GM18520 (cell line): ENCODE results near the gene DPP6.
"Not testable (repeated sequence)": the region's sequence is repeated elsewhere in the genome, so short reads cannot be mapped to it uniquely, and the experiment has no call there.

ENCODE experiments used
- ATAC-seq: cut with Tn5 transposase; IDR thresholded peaks from one replicate; pipeline ENCODE4 v1.9.1; 2021; ENCODE audit not compliant: unreplicated experiment

Gene DPP6

GRCh38 chr7:154646126-154647013 is 594.2 kb downstream of the DPP6 start:
- no peak for ATAC-seq

- no peak for ATAC-seq
Observed at GRCh38 chr7:154647625-154648024, 595.4 kb downstream of the DPP6 start.

GRCh38 chr7:154649015-154649414 is 596.8 kb downstream of the DPP6 start:
- ATAC-seq, result no peak

- ATAC-seq, result no peak
Observed at GRCh38 chr7:154649434-154649833, 597.2 kb downstream of the DPP6 start.

DNA sequence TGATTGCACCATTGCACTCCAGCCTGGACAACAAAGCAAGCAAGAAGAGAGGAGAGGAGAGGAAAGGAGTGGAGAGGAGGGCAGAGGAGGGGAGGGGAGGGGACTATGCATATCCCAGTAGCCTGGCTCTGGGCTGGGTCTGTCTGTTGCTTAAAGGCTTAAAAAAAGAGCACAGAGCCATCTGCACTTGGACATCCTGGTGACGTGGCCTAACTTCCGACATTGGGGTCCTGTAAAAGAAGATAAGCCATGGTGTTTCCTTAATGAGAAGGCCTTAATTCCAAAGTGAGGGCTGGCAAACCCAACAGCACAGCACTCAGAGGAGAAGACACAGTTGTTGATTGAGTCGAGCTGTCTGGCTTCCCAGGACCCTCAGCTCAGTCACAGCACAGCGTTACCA is 598.1 kb downstream of the DPP6 start:
- no peak for ATAC-seq

- no peak for ATAC-seq
Observed at GRCh38 chr7:154651501-154651900, 599.3 kb downstream of the DPP6 start.

- ATAC-seq, result no peak
Observed at GRCh38 chr7:154652564-154652963, 600.4 kb downstream of the DPP6 start.

DNA sequence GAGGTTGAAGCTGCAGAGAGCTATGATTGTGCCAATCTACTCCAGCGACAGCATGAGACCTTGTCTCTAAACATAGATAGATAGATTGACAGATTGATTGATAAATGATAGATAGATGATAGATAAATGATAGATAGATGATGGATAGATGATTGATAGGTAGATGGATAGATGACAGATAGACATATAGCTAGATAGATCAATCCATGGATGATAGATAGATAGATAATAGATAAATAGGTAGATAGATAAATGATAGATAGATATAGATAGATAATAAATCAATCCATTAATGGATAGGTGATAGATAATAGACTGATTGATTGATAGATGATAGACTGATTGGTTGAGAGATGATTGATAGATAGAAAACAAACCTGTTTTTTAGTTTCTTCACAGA is 601.1 kb downstream of the DPP6 start:
- no peak for ATAC-seq

DNA sequence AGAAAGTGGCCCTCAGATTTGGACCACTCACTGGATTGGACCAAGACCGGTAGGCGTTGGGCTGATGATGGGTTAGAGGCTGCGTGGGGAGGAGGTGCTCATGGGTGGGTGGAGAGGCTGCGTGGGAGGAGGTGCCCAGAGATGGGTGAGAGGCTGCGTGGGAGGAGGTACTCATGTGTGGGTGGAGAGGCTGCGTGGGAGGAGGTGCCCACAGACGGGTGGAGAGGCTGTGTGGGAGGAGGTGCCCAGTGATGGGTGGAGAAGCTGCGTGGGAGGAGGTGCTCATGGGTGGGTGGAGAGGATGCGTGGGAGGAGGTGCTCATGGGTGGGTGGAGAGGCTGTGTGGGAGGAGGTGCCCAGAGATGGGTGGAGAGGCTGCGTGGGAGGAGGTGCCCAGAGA is 604.4 kb downstream of the DPP6 start:
- no peak for ATAC-seq

DNA sequence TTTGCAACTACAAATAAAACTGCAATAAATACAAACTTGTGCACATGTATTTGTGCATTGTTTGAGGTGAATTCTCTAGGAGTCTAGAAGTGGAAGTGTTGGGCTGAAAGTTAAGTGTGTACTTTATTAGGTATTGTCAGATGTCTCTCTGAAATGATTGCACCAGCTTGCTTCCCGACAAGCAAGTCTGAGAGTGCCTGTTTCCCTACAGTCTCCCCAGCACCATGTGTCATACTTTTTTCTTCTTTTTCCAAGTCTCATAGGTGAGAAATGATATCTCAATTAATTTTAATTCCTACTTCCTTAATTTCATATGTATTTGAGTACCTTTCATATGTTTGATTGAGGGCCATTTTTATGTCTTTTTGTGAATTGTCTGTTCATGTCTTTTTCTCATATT is 614.6 kb downstream of the DPP6 start:
- ATAC-seq, result no peak

DNA sequence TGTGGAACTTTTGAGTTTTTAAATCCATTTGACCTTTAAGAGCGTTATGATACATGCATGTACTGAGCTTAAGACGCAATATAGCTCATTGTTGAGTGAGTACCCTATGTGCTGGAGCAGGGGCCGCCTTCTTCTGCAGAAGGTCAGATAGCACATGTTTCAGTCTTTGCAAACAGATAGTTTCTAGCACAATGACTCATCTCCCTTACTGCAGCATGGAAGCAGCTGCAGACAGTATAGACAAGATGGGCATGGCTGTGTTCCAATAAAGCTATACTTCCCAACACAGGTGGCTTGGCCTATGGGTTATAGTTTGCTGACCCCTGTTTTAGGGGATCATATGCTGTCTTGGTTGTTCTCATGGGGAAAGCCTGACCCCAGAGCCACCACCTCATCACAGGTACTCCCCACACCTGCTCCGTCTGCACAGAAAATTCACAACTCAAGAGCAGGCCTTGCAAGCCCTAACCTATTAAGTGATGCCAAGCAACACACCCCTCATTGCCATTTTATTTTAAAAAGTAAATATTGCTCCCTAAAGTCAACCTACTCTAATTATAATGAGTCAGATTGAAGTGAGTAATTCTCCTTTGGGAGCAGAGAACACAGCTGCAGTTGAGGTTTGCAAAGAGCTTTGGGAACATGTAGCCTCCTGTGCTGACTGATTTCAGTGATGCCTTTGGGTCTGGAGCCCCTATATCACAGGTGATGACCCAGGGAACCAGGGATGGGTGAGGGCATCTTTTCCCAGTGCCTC is 620.6 kb downstream of the DPP6 start:
- no peak for ATAC-seq

DNA sequence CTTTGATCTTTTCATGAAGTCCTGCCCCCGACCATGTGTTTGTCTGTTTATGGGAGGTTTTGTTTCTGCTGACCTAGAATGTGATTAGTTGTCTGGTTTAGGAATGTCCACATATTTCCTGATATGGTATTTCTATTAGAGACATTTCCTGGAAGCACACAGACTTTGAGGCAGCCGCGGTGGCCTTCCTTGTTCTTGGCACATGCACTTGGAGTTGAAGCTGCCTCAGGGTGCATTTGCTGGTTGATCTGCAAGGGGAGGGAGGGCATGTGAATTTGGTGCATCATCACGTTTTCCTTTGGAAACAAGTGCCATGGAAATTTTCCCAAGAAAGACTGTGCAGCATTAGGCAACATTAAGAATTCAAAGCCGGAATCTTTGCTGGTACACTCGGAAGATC is 622.0 kb downstream of the DPP6 start:
- no peak for ATAC-seq

- ATAC-seq, result no peak
Observed at GRCh38 chr7:154675560-154675959, 623.4 kb downstream of the DPP6 start.

DNA sequence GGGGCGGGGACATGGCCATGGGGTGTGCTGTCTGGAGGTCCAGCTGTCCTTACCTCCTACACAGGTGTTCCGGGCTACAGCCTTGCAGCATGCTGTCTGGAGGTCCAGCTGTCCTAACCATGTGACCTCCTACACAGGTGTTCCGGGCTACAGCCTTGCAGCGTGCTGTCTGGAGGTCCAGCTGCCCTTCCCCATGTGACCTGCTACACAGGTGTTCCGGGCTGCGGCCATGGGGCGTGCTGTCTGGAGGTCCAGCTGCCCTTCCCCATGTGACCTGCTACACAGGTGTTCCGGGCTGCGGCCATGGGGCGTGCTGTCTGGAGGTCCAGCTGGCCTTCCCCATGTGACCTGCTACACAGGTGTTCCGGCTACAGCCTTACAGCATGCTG is 623.8 kb downstream of the DPP6 start:
- ATAC-seq, result not testable (repeated sequence)

DNA sequence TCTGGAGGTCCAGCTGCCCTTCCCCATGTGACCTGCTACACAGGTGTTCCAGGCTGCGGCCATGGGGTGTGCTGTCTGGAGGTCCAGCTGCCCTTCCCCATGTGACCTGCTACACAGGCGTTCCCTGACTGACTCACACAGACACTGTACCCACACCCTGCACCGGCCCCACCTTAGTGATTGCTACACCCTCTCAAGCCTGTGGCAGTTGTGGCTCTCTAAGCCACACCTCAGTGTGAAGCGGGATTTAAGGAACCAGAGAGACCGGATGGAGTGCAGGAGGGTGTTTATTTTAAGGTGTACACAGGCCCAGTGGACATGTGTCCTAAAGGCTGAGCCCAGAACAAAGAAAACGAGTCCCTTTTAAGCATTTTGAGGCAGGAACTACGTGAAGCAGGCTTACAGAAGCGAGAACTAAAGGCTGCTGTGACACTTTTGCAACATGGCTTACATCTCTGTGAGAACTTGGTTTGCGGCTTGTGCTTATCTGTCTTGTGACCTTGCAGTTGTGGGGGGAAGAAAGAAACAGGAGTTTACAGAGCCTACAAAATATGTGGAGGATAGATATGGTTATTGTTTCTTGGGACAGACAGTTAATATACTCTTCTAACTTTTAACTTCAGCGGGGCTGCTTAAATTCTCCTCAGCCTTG is 624.4 kb downstream of the DPP6 start:
- no peak for ATAC-seq

DNA sequence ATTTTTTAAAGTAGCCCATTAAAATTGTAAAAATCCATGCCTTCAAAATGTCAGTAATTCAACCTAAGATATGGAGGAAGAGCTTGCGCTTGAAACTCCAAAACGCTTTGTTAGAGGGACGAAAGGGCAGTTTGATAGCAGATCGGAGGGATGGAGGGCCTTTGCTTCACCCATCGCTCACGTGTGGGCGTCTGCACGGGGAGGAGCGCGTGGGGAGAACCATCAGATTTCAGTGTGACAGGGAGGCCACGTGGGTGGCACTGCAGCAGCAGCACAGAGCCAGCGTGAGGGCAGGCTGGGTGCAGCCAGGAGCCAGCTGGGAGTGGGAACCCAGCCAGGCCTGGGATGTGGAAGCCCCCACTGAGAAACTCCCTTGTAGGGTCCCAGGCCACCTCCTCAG is 625.3 kb downstream of the DPP6 start:
- no peak for ATAC-seq

DNA sequence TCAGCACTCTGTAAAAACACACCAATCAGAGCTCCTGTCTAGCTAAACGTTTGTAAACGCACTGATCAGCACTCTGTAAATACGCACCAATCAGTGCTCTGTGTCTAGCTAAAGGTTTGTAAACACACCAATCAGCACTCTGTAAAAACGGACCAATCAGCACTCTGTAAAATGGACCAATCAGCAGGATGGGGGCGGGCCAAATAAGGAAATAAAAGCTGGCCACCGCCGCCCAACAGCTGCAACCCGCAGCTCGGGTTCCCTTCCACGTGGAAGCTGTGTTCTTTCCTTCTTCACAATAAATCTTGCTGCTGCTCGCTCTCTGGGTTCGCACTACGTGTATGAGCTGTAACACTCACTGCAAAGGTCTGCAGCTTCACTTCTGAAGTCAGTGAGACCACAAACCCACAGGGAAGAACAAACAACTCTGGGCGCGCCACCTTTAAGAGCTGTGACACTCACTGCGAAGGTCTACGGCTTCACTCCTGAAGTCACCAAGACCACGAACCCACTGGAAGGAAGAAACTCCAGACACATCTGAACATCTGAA is 625.9 kb downstream of the DPP6 start:
- not testable (repeated sequence) for ATAC-seq

DNA sequence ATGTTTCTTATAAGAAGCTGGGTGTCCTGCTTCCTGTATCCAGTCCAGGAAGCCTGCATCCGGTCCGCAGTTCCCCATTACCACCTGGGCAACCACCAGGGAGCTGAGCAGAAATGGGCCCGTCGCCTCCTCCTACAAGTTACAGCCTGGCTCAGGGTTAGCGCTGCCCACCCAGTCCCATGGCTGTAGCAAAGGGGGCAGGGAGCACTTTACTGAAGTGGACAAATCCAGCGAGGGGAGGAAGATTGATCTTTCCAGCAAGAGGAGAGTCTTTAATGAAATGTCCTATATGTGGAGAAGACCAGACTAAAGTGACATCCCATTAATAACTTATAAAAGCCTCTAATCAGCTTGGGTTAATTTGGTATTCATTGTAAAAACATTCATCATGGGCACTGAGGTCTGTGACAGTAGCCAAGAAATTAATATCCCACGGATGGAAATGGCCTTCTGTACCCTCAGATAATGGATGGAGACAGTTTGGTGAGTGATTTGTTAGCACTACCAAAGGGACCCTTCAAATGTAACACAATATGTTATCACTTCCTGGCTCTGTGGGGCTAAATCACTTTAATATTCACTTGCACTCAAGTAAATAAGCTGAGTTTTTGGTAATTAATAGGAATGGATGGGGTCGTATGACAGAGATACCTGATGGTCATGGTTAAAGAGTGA is 627.3 kb downstream of the DPP6 start:
- ATAC-seq, result no peak

- no peak for ATAC-seq
Observed at GRCh38 chr7:154680894-154681659, 628.9 kb downstream of the DPP6 start.

GRCh38 chr7:154682003-154682402 is 629.8 kb downstream of the DPP6 start:
- no peak for ATAC-seq
